HL-60 (cell line): ENCODE data around the gene NDUFC2.

Source experiments
- DNase-seq, 2 experiments: peaks; one replicate each; pipeline ENCODE4 v3.0.0-alpha.2; 2010 to 2020; ENCODE audit warnings: low read depth in 1 of 2, low spot score in 1 of 2
- H3K27ac ChIP-seq: fragments of 250-450 bp; sonication (Bioruptor Pico); replicated peaks from 2 replicates; pipeline ENCODE4 v1.5.1; 2020; ENCODE audit warnings: mild to moderate bottlenecking, moderate library complexity
- H3K27me3 ChIP-seq: fragments of 250-450 bp; sonication (Bioruptor Pico); 2 replicates; pipeline ENCODE4 v1.5.1; 2021; ENCODE audit warnings: mild to moderate bottlenecking, moderate library complexity; ENCODE audit not compliant: insufficient read depth, poor library complexity, severe bottlenecking
- H3K4me3 ChIP-seq: replicated peaks from 2 replicates; pipeline ENCODE4 v1.5.1; 2011; ENCODE audit warnings: mild to moderate bottlenecking, control low read depth, low read length; ENCODE audit not compliant: insufficient read depth
- CTCF ChIP-seq: IDR thresholded peaks from one replicate; pipeline ENCODE4 v1.5.1; 2011; ENCODE audit warnings: low read length, control low read depth, inconsistent platforms; ENCODE audit not compliant: insufficient read depth
- GABPA ChIP-seq: IDR thresholded peaks from 2 replicates; pipeline ENCODE4 v1.6.1; 2012; ENCODE audit warnings: low read depth
- POLR2AphosphoS5 ChIP-seq: IDR thresholded peaks from 2 replicates; pipeline ENCODE4 v1.6.1; 2012; ENCODE audit warnings: low read depth
- SPI1 ChIP-seq: IDR thresholded peaks from 2 replicates; pipeline ENCODE4 v1.6.1; 2012; ENCODE audit warnings: low read depth, mild to moderate bottlenecking, borderline replicate concordance
- TF ChIP-seq, protein P1 (sequence below): IDR thresholded peaks from 2 replicates; pipeline ENCODE4 v1.6.1; 2012; ENCODE audit warnings: low read depth; ENCODE audit not compliant: insufficient replicate concordance

The NDUFC2 gene

GRCh38 chr11:78065203-78065602, 14.5 kb downstream of the NDUFC2 start:
- no peak for DNase-seq
- Histone ChIP-seq H3K27ac (no peak overlapping the region), H3K4me3 (no peak overlapping the region), H3K27me3 (no peaks in the 10 kb centered on the region)
- no peak for TF ChIP-seq SPI1
- TF ChIP-seq GABPA: no peak
- no peak for TF ChIP-seq POLR2AphosphoS5
- TF ChIP-seq, protein P1, sequence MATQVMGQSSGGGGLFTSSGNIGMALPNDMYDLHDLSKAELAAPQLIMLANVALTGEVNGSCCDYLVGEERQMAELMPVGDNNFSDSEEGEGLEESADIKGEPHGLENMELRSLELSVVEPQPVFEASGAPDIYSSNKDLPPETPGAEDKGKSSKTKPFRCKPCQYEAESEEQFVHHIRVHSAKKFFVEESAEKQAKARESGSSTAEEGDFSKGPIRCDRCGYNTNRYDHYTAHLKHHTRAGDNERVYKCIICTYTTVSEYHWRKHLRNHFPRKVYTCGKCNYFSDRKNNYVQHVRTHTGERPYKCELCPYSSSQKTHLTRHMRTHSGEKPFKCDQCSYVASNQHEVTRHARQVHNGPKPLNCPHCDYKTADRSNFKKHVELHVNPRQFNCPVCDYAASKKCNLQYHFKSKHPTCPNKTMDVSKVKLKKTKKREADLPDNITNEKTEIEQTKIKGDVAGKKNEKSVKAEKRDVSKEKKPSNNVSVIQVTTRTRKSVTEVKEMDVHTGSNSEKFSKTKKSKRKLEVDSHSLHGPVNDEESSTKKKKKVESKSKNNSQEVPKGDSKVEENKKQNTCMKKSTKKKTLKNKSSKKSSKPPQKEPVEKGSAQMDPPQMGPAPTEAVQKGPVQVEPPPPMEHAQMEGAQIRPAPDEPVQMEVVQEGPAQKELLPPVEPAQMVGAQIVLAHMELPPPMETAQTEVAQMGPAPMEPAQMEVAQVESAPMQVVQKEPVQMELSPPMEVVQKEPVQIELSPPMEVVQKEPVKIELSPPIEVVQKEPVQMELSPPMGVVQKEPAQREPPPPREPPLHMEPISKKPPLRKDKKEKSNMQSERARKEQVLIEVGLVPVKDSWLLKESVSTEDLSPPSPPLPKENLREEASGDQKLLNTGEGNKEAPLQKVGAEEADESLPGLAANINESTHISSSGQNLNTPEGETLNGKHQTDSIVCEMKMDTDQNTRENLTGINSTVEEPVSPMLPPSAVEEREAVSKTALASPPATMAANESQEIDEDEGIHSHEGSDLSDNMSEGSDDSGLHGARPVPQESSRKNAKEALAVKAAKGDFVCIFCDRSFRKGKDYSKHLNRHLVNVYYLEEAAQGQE: no peak
- TF ChIP-seq CTCF: no peak

GRCh38 chr11:78063440-78064181, 16.1 kb downstream of the NDUFC2 start, which contains the start of gene THRSP:
Gene THRSP, plus strand, starts transcription at chr11:78063861. Its CDS starts 21 bp downstream, at chr11:78063882.
- TF ChIP-seq CTCF (no peak), POLR2AphosphoS5 (no peak), GABPA (no peak), SPI1 (no peak)
- TF ChIP-seq, protein P1: no peak
- Histone ChIP-seq H3K27me3 (no peaks in the 10 kb centered on the region), H3K27ac (no peak within 1 kb of the TSS), H3K4me3 (no peak within 1 kb of the TSS)
- DNase-seq: no peak

GRCh38 chr11:78062671-78063070, 17.0 kb downstream of the NDUFC2 start:
- no peak for DNase-seq
- Histone ChIP-seq H3K4me3 (no peak overlapping the region), H3K27me3 (no peaks in the 10 kb centered on the region), H3K27ac (no peak overlapping the region)
- TF ChIP-seq SPI1: no peak
- TF ChIP-seq, protein P1: no peak
- no peak for TF ChIP-seq POLR2AphosphoS5
- no peak for TF ChIP-seq GABPA
